HepG2 (cell line): ENCODE results near the gene PACS1. TPM values are rescaled to one million over a fixed set of nuclear protein-coding genes. Genes with fewer than 3 reads are reported as not detected.

ENCODE experiments used
- EZH2 ChIP-seq: conservative IDR thresholded peaks from 2 replicates; pipeline ENCODE4 v1.6.1; 2012; ENCODE audit warnings: mild to moderate bottlenecking, low read depth, low read length, moderate library complexity
- FIP1L1 ChIP-seq: fragments of 200-400 bp; formaldehyde crosslinking; IDR thresholded peaks from 2 replicates; pipeline ENCODE4 v1.6.1; 2018; ENCODE audit warnings: low read depth, mild to moderate bottlenecking, low read length, moderate library complexity, borderline replicate concordance; ENCODE audit not compliant: insufficient read depth
- FOXK1 ChIP-seq: sonication (generic); formaldehyde crosslinking; IDR thresholded peaks from 2 replicates; pipeline ENCODE4 v1.4.0; 2020; ENCODE audit warnings: low read depth, missing genetic modification reagents, borderline replicate concordance
- NFAT5 ChIP-seq: sonication (generic); formaldehyde crosslinking; IDR thresholded peaks from 2 replicates; pipeline ENCODE4 v1.4.0; 2020; ENCODE audit warnings: missing genetic modification reagents
- PRDM4 ChIP-seq: sonication (generic); formaldehyde crosslinking; IDR thresholded peaks from 2 replicates; pipeline ENCODE4 v1.9.0; 2021; ENCODE audit warnings: missing genetic modification reagents, borderline replicate concordance
- RBFOX2 ChIP-seq: fragments of 200-400 bp; formaldehyde crosslinking; IDR thresholded peaks from 2 replicates; pipeline ENCODE4 v1.6.1; 2017; ENCODE audit warnings: low read depth, mild to moderate bottlenecking, low read length
- SIX1 ChIP-seq: sonication (generic); formaldehyde crosslinking; IDR thresholded peaks from 2 replicates; pipeline ENCODE4 v1.4.0; 2020; ENCODE audit warnings: missing genetic modification reagents, borderline replicate concordance
- SNRNP70 ChIP-seq: fragments of 200-400 bp; formaldehyde crosslinking; IDR thresholded peaks from 2 replicates; pipeline ENCODE4 v1.6.1; 2017; ENCODE audit warnings: mild to moderate bottlenecking, low read depth, low read length, moderate library complexity
- SUZ12 ChIP-seq: fragments of 150-350 bp; IDR thresholded peaks from 2 replicates; pipeline ENCODE4 v1.6.1; 2014; ENCODE audit warnings: low read depth, low read length
- ZNF350 ChIP-seq: sonication (generic); formaldehyde crosslinking; IDR thresholded peaks from 2 replicates; pipeline ENCODE4 v1.4.0; 2020; ENCODE audit warnings: mild to moderate bottlenecking, low read depth, missing genetic modification reagents, borderline replicate concordance
- ZNF576 ChIP-seq: sonication (generic); formaldehyde crosslinking; IDR thresholded peaks from 2 replicates; pipeline ENCODE4 v1.4.0; 2020; ENCODE audit warnings: mild to moderate bottlenecking, missing genetic modification reagents
- ZNF614 ChIP-seq: IDR thresholded peaks from 2 replicates; pipeline ENCODE4 v1.6.1; 2018; ENCODE audit warnings: missing biosample characterization, missing genetic modification reagents, inconsistent platforms, borderline replicate concordance
- ZNF713 ChIP-seq: sonication (generic); formaldehyde crosslinking; IDR thresholded peaks from 2 replicates; pipeline ENCODE4 v1.4.0; 2020; ENCODE audit warnings: mild to moderate bottlenecking, missing genetic modification reagents
- ZNF749 ChIP-seq: sonication (generic); formaldehyde crosslinking; IDR thresholded peaks from 2 replicates; pipeline ENCODE4 v1.8.0; 2022; ENCODE audit warnings: mild to moderate bottlenecking, missing genetic modification reagents, moderate library complexity, borderline replicate concordance
- ZNF761 ChIP-seq: sonication (generic); formaldehyde crosslinking; conservative IDR thresholded peaks from 2 replicates; pipeline ENCODE4 v1.4.0; 2020; ENCODE audit warnings: mild to moderate bottlenecking, missing genetic modification reagents
- polyA plus RNA-seq, 8 experiments: library from polyadenylated mRNA; depleted of rRNA in 3 of 8; stranded (reverse) in 7 of 8; unstranded in 1 of 8; fragments of >200 nt; fragmentation: Illumina TruSeq in 4 of 8; extraction: Trizol in 4 of 8; gene quantifications; 2 replicates each; pipeline versions ENCODE4 v1.2.1 to v1.2.3, GENCODE V29; 2011 to 2016; ENCODE audit warnings: low read depth in 4 of 8, missing spikeins in 1 of 8, mixed read lengths in 1 of 8; ENCODE audit not compliant: insufficient read depth in 1 of 8
- total RNA-seq, 5 experiments: library from RNA; depleted of rRNA; stranded (reverse); fragments of >200 nt; fragmentation: Illumina TruSeq; extraction: Trizol; gene quantifications; 2 replicates each; pipeline ENCODE4 v1.2.3, GENCODE V29; 2016; ENCODE audit warnings: low read depth in 1 of 5
- TF ChIP-seq, protein P1 (sequence below): sonication (generic); formaldehyde crosslinking; IDR thresholded peaks from 2 replicates; pipeline ENCODE4 v1.4.0; 2020; ENCODE audit warnings: missing genetic modification reagents

The PACS1 gene
- total and polyA plus RNA-seq, 2 of the 13 experiments (the other 11 are each of a cell fraction or from before 2014, with no cell fraction given) = 7.6 to 8.6 TPM

DNA sequence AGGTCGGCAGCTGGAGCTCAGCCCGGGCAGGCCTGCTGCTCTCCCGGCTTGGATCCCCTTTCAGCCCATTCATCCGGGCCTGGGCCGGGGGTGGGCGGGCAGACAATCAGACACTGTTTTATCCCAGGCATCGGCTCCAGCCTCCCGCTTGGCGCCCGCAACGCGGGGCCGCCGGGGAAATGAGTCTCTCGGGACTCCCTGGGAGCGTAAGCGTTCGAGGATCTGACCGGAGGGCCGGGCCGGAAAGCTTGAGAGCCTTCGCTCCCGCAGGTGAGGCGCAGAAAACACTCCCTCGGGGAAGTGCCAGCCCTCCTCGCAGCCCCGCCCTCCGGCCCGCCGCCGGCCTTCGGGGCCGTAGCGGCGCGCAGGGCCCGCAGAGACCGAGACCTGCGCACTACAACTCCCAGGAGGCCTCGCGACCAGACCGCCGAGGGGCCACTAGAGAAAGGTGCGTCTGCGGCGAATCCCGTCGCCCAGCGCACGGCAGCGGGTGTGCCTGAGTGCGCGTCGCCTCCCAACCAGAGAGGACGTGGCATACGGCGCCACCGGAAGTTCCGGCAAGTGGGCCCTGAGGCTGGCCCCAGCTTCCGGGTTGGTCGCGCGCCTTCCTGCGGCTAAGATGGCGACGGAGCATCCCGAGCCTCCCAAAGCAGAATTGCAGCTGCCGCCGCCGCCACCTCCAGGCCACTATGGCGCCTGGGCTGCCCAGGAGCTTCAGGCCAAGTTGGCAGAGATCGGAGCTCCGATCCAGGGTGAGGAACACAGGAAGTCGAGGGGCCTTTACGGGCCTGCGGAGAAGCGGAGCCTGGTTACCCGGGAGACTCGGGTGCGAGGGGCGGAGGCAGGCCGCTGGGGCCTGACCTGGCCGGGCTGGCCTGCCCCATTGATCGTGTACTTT is 18.1 kb upstream of the PACS1 start, which contains the start of gene SF3B2 (continued):
- TF ChIP-seq PRDM4 (CRISPR knock-in tag) (no peak), ZNF576 (CRISPR knock-in tag) (no peak), SNRNP70 (no peak), RBFOX2 (peak; percentile 97), FIP1L1 (no peak), NFAT5 (CRISPR knock-in tag) (no peak), EZH2 (no peak), ZNF749 (0 out of 2 replicates have a peak, but pooled peaks have one; percentile 54), SUZ12 (peak; percentile 66), ZNF614 (CRISPR knock-in tag) (no peak; the same call in 1 of the 2 replicates), ZNF761 (CRISPR knock-in tag) (peak; percentile 59; the same call in 1 of the 2 replicates), FOXK1 (CRISPR knock-in tag) (peak; percentile 86; the same call in 1 of the 2 replicates), ZNF350 (CRISPR knock-in tag) (peak; percentile 97), SIX1 (CRISPR knock-in tag) (peak; percentile 12; the same call in 1 of the 2 replicates), ZNF713 (CRISPR knock-in tag) (no peak)
- TF ChIP-seq, protein P1, sequence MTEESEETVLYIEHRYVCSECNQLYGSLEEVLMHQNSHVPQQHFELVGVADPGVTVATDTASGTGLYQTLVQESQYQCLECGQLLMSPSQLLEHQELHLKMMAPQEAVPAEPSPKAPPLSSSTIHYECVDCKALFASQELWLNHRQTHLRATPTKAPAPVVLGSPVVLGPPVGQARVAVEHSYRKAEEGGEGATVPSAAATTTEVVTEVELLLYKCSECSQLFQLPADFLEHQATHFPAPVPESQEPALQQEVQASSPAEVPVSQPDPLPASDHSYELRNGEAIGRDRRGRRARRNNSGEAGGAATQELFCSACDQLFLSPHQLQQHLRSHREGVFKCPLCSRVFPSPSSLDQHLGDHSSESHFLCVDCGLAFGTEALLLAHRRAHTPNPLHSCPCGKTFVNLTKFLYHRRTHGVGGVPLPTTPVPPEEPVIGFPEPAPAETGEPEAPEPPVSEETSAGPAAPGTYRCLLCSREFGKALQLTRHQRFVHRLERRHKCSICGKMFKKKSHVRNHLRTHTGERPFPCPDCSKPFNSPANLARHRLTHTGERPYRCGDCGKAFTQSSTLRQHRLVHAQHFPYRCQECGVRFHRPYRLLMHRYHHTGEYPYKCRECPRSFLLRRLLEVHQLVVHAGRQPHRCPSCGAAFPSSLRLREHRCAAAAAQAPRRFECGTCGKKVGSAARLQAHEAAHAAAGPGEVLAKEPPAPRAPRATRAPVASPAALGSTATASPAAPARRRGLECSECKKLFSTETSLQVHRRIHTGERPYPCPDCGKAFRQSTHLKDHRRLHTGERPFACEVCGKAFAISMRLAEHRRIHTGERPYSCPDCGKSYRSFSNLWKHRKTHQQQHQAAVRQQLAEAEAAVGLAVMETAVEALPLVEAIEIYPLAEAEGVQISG (CRISPR knock-in tag) = peak; percentile 96
